Gastrocnemius medialis (tissue), 4 donors: ENCODE results near the gene CHD8. TPM values are rescaled to one million over a fixed set of nuclear protein-coding genes. Genes with fewer than 3 reads are reported as not detected.

ENCODE experiments used
- ATAC-seq, 2 donors: fragments of 150-250 bp; one replicate each; pipeline ENCODE4 v1.9.1; 2016
- DNase-seq, 2 donors: peaks; one replicate each; pipeline ENCODE4 v3.0.0-alpha.2; 2019
- H3K27ac ChIP-seq, 4 donors: fragments of 200-600 bp; sonication (generic); 1 replicate in 1 of 4; 2 replicates in 3 of 4; pipeline ENCODE4 v1.5.1; 2016 to 2018; ENCODE audit warnings: mild to moderate bottlenecking in 2 of 4, moderate library complexity in 1 of 4
- H3K27me3 ChIP-seq, 3 donors: fragments of 200-600 bp; sonication (generic) in 2 of 3; 1 replicate in 1 of 3; 2 replicates in 2 of 3; pipeline versions ENCODE4 v1.5.1 to v1.6.0; 2016 to 2019; ENCODE audit warnings: mild to moderate bottlenecking in 1 of 3, moderate library complexity in 1 of 3
- H3K36me3 ChIP-seq, 2 donors: fragments of 200-600 bp; sonication (generic) in 1 of 2; one replicate each; pipeline ENCODE4 v1.5.1; 2017 to 2018
- H3K4me1 ChIP-seq, 2 donors: fragments of 200-600 bp; sonication (generic) in 1 of 2; one replicate each; pipeline ENCODE4 v1.5.1; 2016 to 2017; ENCODE audit warnings: mild to moderate bottlenecking in 2 of 2
- H3K4me3 ChIP-seq, 4 donors: fragments of 200-600 bp; sonication (generic) in 3 of 4; 1 replicate in 1 of 4; 2 replicates in 3 of 4; pipeline ENCODE4 v1.5.1; 2016 to 2019; ENCODE audit warnings: mild to moderate bottlenecking in 2 of 4
- H3K9me3 ChIP-seq, 3 donors: fragments of 200-600 bp; sonication (generic) in 2 of 3; 1 replicate in 1 of 3; 2 replicates in 2 of 3; pipeline ENCODE4 v1.5.1; 2016 to 2019
- CTCF ChIP-seq, 5 experiments: fragments of 450-650 bp in 3 of 5; fragments of 200-600 bp in 2 of 5; sonication (generic) in 2 of 5; IDR thresholded peaks in 4 of 5; conservative IDR thresholded peaks in 1 of 5; 1 replicate in 4 of 5; 2 replicates in 1 of 5; pipeline ENCODE4 v1.5.1; 2016 to 2019; ENCODE audit warnings: antibody characterized with exemption in 5 of 5, mild to moderate bottlenecking in 3 of 5, moderate library complexity in 3 of 5
- POLR2A ChIP-seq, 2 donors: fragments of 450-650 bp; IDR thresholded peaks; one replicate each; pipeline ENCODE4 v1.6.1; 2017; ENCODE audit warnings: antibody characterized with exemption in 2 of 2, mild to moderate bottlenecking in 2 of 2, moderate library complexity in 2 of 2
- in situ Hi-C, 4 donors: fragments of 200-750 bp; cut with MboI; loops; one replicate each; pipeline versions ENCODE4 v1.15.0 to v1.8.0; 2017; ENCODE audit warnings: low sequenced_read_pairs in 4 of 4
- intact Hi-C: fragments of 100-400 bp; cut with DNase I; formaldehyde crosslinking; loops from one replicate; pipeline ENCODE4 v1.15.1; 2023; ENCODE audit warnings: low total_unique reads
- total RNA-seq, 4 donors: library from RNA; depleted of rRNA; stranded (reverse); fragments of >200 nt; gene quantifications; one replicate each; pipeline versions ENCODE4 v1.1.0 to v1.2.3, GENCODE V29; 2016

Gene CHD8
- total RNA-seq, 4 donors from 2014 or later: 23.8 to 49.5 (median 37.6) TPM

GRCh38 chr14:21475767-21476522, 20.0 kb upstream of the CHD8 start:
- H3K4me1 ChIP-seq: peaks cover 19 to 20% of the 10 kb centered on the region in 2 donors
- intact Hi-C loops (loop anchor here (1.0 to 5.0 kb wide), 3 partner anchors 35 to 209 kb away; partner anchors contain the start of genes HNRNPC, METTL3 and SUPT16H), in situ Hi-C loops (no loop called here)
- peak overlapping the region; percentile 83 to 89 (median 87) for H3K27ac ChIP-seq
- TF ChIP-seq CTCF (IDR thresholded peaks at IDR 0.05 in 4 of 5, conservative IDR thresholded peaks at IDR 0.05 in 1 of 5) (no peak), POLR2A (IDR thresholded peaks at IDR 0.05) (no peak)
- DNase-seq (no peak), ATAC-seq (peak in 1 of 2 donors; percentile 1)
- no peaks in the 10 kb centered on the region for H3K9me3 ChIP-seq
- H3K36me3 ChIP-seq: peaks cover 0 to 22% of the 10 kb centered on the region in 2 donors
- H3K27me3 ChIP-seq: no peaks in the 10 kb centered on the region
- H3K4me3 ChIP-seq: peak overlapping the region; percentile 66 to 90 (median 80)

- no peaks in the 10 kb centered on the region for H3K27me3 ChIP-seq
- H3K9me3 ChIP-seq: no peaks in the 10 kb centered on the region
- in situ Hi-C loops: no loop called here
- H3K4me1 ChIP-seq: no peaks in the 10 kb centered on the region
- ATAC-seq (no peak), DNase-seq (no peak)
- intact Hi-C loops: no loop called here
- H3K36me3 ChIP-seq: peaks cover 0 to 52% of the 10 kb centered on the region in 2 donors
- no peak overlapping the region for H3K27ac ChIP-seq
- H3K4me3 ChIP-seq: no peak overlapping the region
- no peak for TF ChIP-seq CTCF (IDR thresholded peaks at IDR 0.05 in 4 of 5, conservative IDR thresholded peaks at IDR 0.05 in 1 of 5)
- no peak for TF ChIP-seq POLR2A (IDR thresholded peaks at IDR 0.05)
Measured at GRCh38 chr14:21467616-21468015, 11.7 kb upstream of the CHD8 start.

- no peak for DNase-seq
- intact Hi-C loops (loop anchor here (10.0 kb wide), 1 partner anchor 771 kb away; the partner anchor contains the start of genes ANG and RNASE4), in situ Hi-C loops (no loop called here)
- Histone ChIP-seq H3K9me3 (no peaks in the 10 kb centered on the region), H3K36me3 (peaks cover 0 to 11% of the 10 kb centered on the region in 2 donors), H3K4me1 (peaks cover 12 to 17% of the 10 kb centered on the region in 2 donors), H3K27me3 (no peaks in the 10 kb centered on the region), H3K27ac (peak overlapping the region; percentile 88 to 98 (median 94)), H3K4me3 (peak overlapping the region; percentile 68 to 97 (median 92))
- no peak for TF ChIP-seq CTCF (IDR thresholded peaks at IDR 0.05 in 4 of 5, conservative IDR thresholded peaks at IDR 0.05 in 1 of 5)
- no peak for TF ChIP-seq POLR2A (IDR thresholded peaks at IDR 0.05)
- peak in 1 of 2 donors; percentile 12 for ATAC-seq
Measured at GRCh38 chr14:21455592-21455911, 371 bp downstream of the CHD8 start.

GRCh38 chr14:21454843-21455544, 929 bp downstream of the CHD8 start:
- DNase-seq (no peak), ATAC-seq (no peak)
- Histone ChIP-seq H3K36me3 (peaks cover 0 to 7% of the 10 kb centered on the region in 2 donors), H3K4me1 (peaks cover 12 to 18% of the 10 kb centered on the region in 2 donors), H3K27ac (peak overlapping the region; percentile 88 to 98 (median 94)), H3K4me3 (peak overlapping the region; percentile 68 to 97 (median 92)), H3K9me3 (no peaks in the 10 kb centered on the region), H3K27me3 (no peaks in the 10 kb centered on the region)
- in situ Hi-C loops (no loop called here), intact Hi-C loops (loop anchor here (10.0 kb wide), 1 partner anchor 770 kb away; the partner anchor contains the start of genes ANG and RNASE4)
- TF ChIP-seq POLR2A (IDR thresholded peaks at IDR 0.05): no peak
- TF ChIP-seq CTCF (IDR thresholded peaks at IDR 0.05 in 4 of 5, conservative IDR thresholded peaks at IDR 0.05 in 1 of 5): no peak
